ENCODE results near the gene SUMF1. TPM values are rescaled to one million over a fixed set of nuclear protein-coding genes. Genes with fewer than 3 reads are reported as not detected.

The SUMF1 gene
- total RNA-seq, 1 donor from 2014 or later = 27.9 TPM

GRCh38 chr3:4398120-4398940, 68.7 kb downstream of the SUMF1 start:
- no peak overlapping the region for H3K4me3 Mint-ChIP-seq
- no peaks in the 10 kb centered on the region for H3K4me1 Mint-ChIP-seq (ENCODE audit: unreplicated experiment)
- no peak overlapping the region for H3K27ac Mint-ChIP-seq
- TF ChIP-seq, protein P1, sequence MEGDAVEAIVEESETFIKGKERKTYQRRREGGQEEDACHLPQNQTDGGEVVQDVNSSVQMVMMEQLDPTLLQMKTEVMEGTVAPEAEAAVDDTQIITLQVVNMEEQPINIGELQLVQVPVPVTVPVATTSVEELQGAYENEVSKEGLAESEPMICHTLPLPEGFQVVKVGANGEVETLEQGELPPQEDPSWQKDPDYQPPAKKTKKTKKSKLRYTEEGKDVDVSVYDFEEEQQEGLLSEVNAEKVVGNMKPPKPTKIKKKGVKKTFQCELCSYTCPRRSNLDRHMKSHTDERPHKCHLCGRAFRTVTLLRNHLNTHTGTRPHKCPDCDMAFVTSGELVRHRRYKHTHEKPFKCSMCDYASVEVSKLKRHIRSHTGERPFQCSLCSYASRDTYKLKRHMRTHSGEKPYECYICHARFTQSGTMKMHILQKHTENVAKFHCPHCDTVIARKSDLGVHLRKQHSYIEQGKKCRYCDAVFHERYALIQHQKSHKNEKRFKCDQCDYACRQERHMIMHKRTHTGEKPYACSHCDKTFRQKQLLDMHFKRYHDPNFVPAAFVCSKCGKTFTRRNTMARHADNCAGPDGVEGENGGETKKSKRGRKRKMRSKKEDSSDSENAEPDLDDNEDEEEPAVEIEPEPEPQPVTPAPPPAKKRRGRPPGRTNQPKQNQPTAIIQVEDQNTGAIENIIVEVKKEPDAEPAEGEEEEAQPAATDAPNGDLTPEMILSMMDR (conservative IDR thresholded peaks at IDR 0.05) = no peak
- DNase-seq (ENCODE audit: extremely low spot score, unreplicated experiment) = no peak
- H3K9me3 Mint-ChIP-seq = no peaks in the 10 kb centered on the region
- H3K36me3 Mint-ChIP-seq = peaks cover 16% of the 10 kb centered on the region
- H3K27me3 Mint-ChIP-seq = no peaks in the 10 kb centered on the region

GRCh38 chr3:4397466-4397865, 69.6 kb downstream of the SUMF1 start:
- no peak overlapping the region for H3K27ac Mint-ChIP-seq
- H3K4me1 Mint-ChIP-seq (ENCODE audit: unreplicated experiment) = no peaks in the 10 kb centered on the region
- no peak for DNase-seq (ENCODE audit: extremely low spot score, unreplicated experiment)
- TF ChIP-seq, protein P1 (conservative IDR thresholded peaks at IDR 0.05) = no peak
- H3K27me3 Mint-ChIP-seq = no peaks in the 10 kb centered on the region
- peaks cover 16% of the 10 kb centered on the region for H3K36me3 Mint-ChIP-seq
- no peaks in the 10 kb centered on the region for H3K9me3 Mint-ChIP-seq
- H3K4me3 Mint-ChIP-seq = no peak overlapping the region

- H3K27me3 Mint-ChIP-seq = no peaks in the 10 kb centered on the region
- H3K27ac Mint-ChIP-seq = no peak overlapping the region
- peaks cover 7% of the 10 kb centered on the region for H3K36me3 Mint-ChIP-seq
Measured at GRCh38 chr3:4396542-4396941, 70.5 kb downstream of the SUMF1 start.

DNA sequence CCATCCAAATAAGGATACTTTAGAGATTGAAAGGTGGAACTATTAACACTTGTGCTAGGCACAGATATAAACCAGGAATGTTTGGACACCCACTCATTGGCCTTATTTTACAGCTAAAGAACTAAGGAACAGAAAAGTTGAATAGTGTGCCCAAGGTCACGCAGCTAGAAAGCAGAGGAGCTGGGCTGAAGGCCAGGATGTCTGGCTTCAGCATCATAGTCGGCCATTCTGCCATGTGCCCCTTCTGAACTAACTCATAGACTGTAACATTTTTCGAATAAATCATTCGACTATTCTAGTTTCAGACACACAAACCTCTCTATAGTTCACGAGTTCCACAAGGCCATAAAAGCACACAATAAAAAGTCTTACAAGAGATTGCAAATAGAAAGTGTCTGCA, 71.1 kb downstream of the SUMF1 start:
- H3K4me3 Mint-ChIP-seq = no peak overlapping the region
- no peak overlapping the region for H3K27ac Mint-ChIP-seq
- no peaks in the 10 kb centered on the region for H3K9me3 Mint-ChIP-seq
- H3K4me1 Mint-ChIP-seq (ENCODE audit: unreplicated experiment) = no peaks in the 10 kb centered on the region
- DNase-seq (ENCODE audit: extremely low spot score, unreplicated experiment) = no peak
- H3K27me3 Mint-ChIP-seq = no peaks in the 10 kb centered on the region
- TF ChIP-seq, protein P1 (conservative IDR thresholded peaks at IDR 0.05) = no peak
- peaks cover 7% of the 10 kb centered on the region for H3K36me3 Mint-ChIP-seq

More at GRCh38 chr3:4396542-4396941, 70.5 kb downstream of the SUMF1 start:
- DNase-seq (ENCODE audit: extremely low spot score, unreplicated experiment) = no peak
- TF ChIP-seq, protein P1 (conservative IDR thresholded peaks at IDR 0.05) = no peak
- Mint-ChIP-seq H3K4me1 (ENCODE audit: unreplicated experiment) (no peaks in the 10 kb centered on the region), H3K9me3 (no peaks in the 10 kb centered on the region), H3K4me3 (no peak overlapping the region)

DNA sequence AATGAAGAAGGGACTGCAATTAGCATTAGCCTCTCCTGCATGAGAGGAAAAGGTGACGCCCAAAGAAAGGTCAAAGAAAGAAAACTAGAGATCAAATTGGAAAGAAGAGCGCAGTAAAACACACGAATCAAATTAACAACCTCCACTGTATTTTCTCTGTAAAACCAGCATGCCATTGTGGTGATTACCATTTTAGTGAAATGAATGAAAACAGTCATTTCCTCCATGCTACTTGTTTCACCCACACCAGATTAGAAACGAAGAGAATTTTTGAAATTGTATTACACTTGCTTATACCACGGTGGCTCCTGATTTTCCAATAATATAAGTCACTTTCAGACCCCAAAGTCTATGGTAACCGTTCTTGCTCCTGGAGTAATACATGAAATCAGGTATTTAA, 71.6 kb downstream of the SUMF1 start:
- no peak for DNase-seq (ENCODE audit: extremely low spot score, unreplicated experiment)

More for the DNA sequence above, 71.6 kb downstream of the SUMF1 start:
- Mint-ChIP-seq H3K27me3 (no peaks in the 10 kb centered on the region), H3K27ac (no peak overlapping the region), H3K36me3 (peaks cover 7% of the 10 kb centered on the region), H3K9me3 (no peaks in the 10 kb centered on the region), H3K4me3 (no peak overlapping the region), H3K4me1 (ENCODE audit: unreplicated experiment) (no peaks in the 10 kb centered on the region)
- TF ChIP-seq, protein P1 (conservative IDR thresholded peaks at IDR 0.05) = no peak

Measured in type B pancreatic cell (in vitro differentiated cells).